Measurements from ENCODE around the gene TRNAU1AP. TPM values are rescaled to one million over a fixed set of nuclear protein-coding genes. Genes with fewer than 3 reads are reported as not detected.
"Not testable (repeated sequence)": the region's sequence is repeated elsewhere in the genome, so short reads cannot be mapped to it uniquely, and the experiment has no call there.

Gene TRNAU1AP
- total RNA-seq (2014; rRNA removed; shearing (Covaris generic); ENCODE audit: low replicate concordance), result 15.3 and 22.7 TPM in 2 replicates

DNA sequence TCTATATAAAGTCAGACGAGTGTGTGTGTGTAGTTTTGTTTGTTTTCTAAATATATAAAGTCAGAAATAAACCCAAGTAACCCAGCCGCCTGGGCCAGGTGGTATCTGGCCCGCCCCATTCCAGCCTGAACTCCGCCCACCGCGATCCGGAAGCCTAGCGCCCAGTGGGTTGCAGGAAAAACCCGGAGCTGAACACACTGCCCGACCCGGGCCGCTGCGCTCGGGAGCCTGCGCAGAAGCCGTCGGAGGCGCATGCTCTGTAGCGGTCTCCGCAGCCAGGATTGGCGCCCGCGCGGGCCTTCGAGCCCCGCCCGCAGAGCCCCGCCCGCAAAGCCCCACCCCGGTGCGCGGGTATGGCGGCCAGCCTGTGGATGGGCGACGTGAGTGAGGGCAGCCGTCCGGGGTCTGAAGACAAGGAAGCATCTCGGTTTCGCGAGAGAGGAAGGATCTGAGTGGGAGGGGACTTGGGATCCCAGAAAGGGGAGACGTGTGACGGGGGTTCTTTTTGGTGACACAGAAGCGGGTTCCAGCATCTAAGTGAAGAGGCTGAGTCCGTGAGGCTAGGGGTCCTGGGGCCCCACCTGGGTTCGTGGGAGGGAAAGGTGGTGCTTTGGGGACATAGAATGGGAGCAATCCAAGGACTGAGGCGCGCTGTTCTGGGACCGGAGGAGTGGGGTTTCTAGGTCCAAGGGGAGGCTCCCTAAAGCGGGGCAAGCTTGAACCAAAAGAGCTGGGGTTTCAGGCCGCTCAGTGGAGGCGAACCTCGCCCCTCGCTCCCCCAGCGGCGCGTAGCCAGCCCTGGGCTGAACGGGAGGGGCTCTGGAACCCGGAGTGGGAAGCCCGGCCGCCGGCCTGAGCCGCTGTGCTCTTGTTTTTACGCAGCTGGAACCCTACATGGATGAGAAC, at the start of gene TRNAU1AP:
Gene TRNAU1AP (plus strand): TSS at position 328 of the 906 bp plus-strand sequence. CDS start 26 bp downstream, at position 354.
- DNase-seq (ENCODE audit: low read depth), result peak; percentile 90
- in situ Hi-C loops (cut with HindIII; ENCODE audit: low pct_unique_long_range_greater_than_20kb, low sequenced_read_pairs), result no loop called here

DNA sequence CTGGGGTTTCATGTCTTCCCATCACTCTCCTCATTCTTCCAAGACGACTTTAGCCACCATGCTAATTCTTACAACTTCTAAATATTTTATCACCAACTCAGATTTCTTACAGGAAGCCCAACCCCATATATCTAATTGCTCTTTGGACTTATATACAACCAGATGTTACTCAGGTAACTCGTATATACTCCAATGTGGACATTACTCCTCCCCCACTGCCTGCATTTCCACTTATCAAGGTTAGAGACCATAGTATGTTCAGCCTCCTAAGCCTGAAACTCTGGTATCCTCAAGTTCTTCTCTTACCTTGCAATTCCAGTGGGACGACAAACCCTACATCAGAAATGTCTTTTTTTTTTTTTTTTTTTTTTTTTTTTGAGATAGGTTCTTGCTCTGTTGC, 49.8 kb upstream of the TRNAU1AP start:
- in situ Hi-C loops (cut with HindIII; ENCODE audit: low pct_unique_long_range_greater_than_20kb, low sequenced_read_pairs), result no loop called here
- DNase-seq (ENCODE audit: low read depth), result no peak

DNA sequence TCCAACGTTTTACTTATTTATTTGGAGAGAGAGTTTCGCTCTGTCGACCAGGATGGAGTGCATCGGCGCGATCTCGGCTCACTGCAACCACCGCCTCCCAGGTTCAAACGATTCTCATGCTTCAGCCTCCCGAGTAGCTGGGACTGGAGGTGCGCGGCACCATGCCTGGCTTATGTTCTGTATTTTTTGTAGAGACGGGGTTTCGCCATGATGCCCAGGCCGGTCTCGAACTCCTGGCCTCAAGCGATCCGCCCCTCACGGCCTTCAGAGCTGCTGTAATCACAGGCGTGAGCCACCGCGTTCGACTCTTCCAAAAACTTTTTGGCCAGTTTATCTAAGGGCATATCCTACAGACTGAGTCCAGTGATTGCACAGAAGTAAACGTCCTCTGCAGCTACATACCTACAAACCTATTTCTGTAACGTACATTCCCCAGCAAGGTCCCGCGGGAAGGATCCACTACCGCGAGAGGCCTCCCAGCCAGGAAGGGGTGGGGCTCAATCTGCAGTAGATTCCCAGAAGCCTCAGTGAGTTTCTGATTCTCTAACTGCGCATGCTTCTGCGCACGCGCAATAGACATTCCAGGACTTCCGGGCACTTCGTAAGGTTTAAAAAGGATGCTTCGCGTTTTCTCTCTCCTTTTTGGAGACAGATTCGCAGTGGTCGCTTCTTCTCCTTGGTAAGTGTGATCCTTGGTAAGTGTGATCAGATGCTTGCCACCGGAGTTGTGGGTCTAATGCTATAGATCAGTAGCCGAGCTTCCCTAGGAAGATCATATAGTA, 47.3 kb upstream of the TRNAU1AP start, which contains the start of gene RCC1:
Gene RCC1 (plus strand): TSS at position 638 of the 782 bp plus-strand sequence. CDS start 23,824 bp downstream, outside the sequence.
- in situ Hi-C loops (cut with HindIII; ENCODE audit: low pct_unique_long_range_greater_than_20kb, low sequenced_read_pairs), result no loop called here
- DNase-seq (ENCODE audit: low read depth), result peak; percentile 95

DNA sequence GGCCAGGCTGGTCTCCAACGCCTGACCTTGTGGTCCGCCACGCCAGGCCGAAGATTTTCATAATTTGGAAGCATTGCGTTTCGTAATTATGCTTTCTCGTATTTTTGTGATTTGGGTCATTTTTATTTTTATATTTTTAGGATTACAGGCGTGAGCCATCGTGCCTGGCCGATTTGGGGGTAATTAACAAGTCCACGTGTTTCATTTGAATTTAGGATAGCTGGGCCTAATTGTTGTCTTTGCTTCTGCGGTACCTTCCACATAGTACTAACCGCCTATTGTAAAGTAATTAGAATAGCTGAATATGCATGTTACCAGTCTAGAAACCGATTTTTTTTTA, 46.0 kb upstream of the TRNAU1AP start:
- no peak for DNase-seq (ENCODE audit: low read depth)
- in situ Hi-C loops (cut with HindIII; ENCODE audit: low pct_unique_long_range_greater_than_20kb, low sequenced_read_pairs), result no loop called here

DNA sequence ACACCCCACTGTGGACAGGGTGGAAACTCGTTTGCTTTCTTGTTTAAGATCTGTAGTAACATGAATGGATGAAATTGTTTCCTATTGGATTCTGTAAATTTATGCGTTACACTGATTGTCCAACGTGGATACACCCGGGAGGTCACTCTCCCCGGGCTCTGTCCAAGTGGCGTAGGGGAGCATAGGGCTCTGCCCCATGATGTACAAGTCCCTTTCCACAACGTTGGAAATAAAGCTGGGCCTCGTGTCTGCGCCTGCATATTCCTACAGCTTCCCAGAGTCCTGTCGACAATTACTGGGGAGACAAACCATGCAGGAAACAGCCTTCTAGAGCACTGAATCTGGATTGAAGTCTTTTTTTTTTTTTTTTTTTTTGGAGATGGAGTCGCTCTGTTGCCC, 45.6 kb upstream of the TRNAU1AP start:
- in situ Hi-C loops (cut with HindIII; ENCODE audit: low pct_unique_long_range_greater_than_20kb, low sequenced_read_pairs), result no loop called here
- no peak for DNase-seq (ENCODE audit: low read depth)

- in situ Hi-C loops (cut with HindIII; ENCODE audit: low pct_unique_long_range_greater_than_20kb, low sequenced_read_pairs), result no loop called here
- DNase-seq (ENCODE audit: low read depth), result no peak
These were observed 45.0 kb upstream of the TRNAU1AP start for GRCh38 chr1:28507646-28508434.

- no peak for DNase-seq (ENCODE audit: low read depth)
- in situ Hi-C loops (cut with HindIII; ENCODE audit: low pct_unique_long_range_greater_than_20kb, low sequenced_read_pairs), result no loop called here
These were observed 44.5 kb upstream of the TRNAU1AP start for GRCh38 chr1:28508435-28508754.

GRCh38 chr1:28509705-28510272, 43.1 kb upstream of the TRNAU1AP start:
- in situ Hi-C loops (cut with HindIII; ENCODE audit: low pct_unique_long_range_greater_than_20kb, low sequenced_read_pairs), result no loop called here
- DNase-seq (ENCODE audit: low read depth), result peak; percentile 31

DNA sequence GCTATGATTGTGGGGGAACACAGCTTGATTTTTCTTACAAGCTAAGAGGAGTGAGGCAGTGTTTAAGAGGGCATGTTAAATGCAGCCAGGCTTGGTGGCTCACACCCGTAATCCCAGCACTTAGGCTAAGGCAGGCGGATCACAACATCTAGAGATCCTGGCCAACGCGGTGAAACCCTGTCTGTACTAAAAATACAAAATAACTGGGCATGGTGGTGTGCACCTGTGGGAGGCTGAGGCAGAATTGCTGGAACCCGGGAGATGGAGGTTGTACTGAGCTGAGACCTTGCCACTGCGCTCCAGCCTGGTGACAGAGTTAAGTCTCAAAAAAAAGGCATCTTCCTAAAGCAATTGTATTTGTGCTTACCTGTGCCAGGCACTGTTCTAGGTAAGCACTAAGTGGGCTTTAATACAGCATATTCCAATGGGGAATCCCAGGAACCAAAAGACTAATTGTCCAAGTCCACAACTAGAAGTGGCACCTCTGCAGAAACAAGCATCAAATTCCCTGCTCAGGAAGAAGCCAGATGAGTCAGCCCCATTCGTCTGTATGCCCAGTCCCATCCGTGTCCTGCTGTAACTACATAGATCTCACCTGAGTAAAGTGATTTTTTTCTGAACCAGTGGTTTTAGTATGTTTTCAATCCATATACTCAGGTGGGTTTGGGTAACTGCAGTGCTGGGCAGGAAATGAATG, 42.5 kb upstream of the TRNAU1AP start:
- in situ Hi-C loops (cut with HindIII; ENCODE audit: low pct_unique_long_range_greater_than_20kb, low sequenced_read_pairs), result no loop called here

GRCh38 chr1:28510970-28511440, 41.9 kb upstream of the TRNAU1AP start:
- in situ Hi-C loops (cut with HindIII; ENCODE audit: low pct_unique_long_range_greater_than_20kb, low sequenced_read_pairs), result no loop called here
- no peak for DNase-seq (ENCODE audit: low read depth)

More for the DNA sequence above, 42.5 kb upstream of the TRNAU1AP start:
- peak; percentile 54 for DNase-seq (ENCODE audit: low read depth)

DNA sequence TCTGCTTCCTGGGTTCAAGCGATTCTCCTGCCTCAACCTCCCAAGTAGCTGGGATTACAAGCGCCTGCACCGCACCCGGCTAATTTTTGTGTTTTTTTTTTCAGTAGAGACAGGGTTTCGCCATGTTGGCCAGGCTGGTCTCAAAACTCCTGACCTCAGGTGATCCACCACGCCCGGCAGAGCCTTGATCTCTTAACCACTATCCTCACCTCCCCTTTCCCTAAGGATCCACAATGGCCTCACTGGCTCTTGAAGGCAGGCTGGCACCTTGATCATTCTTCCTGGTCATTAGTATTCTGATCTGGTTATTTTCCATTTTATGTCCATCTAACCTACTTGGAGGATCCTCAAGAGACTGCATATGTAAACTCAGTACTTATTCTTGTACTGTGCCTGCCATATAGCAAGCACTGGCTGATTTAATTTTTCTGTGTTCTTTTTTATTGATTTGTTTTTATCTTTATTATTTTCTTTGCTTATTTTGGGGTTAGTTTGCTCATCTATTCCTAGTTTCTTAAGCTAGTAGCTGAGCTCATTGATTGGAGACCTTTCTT, 40.8 kb upstream of the TRNAU1AP start:
- peak; percentile 31 for DNase-seq (ENCODE audit: low read depth)
- in situ Hi-C loops (cut with HindIII; ENCODE audit: low pct_unique_long_range_greater_than_20kb, low sequenced_read_pairs), result no loop called here

GRCh38 chr1:28514445-28514933, 38.4 kb upstream of the TRNAU1AP start:
- in situ Hi-C loops (cut with HindIII; ENCODE audit: low pct_unique_long_range_greater_than_20kb, low sequenced_read_pairs); DNase-seq (ENCODE audit: low read depth): not testable (repeated sequence)

DNA sequence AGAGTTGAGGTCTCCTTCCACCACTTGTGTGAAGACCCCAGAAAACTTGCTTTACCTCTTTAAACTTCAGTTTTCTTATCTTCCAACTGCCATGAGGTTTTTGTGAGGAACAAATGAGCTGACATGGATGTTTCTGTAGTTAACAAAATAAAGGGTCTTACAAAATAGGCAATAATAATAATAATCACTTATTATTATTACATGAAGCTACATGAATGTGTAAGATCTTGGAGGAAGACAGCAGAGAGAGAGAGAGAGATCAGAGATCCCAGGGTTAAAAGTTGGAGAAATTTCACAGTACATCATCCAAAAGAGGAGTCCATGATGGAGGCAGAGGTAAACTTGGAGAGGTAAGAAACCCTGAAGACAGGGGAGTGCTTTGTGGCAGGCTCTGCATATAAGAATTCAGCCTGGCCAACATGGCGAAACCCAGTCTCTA, 36.3 kb upstream of the TRNAU1AP start:
- in situ Hi-C loops (cut with HindIII; ENCODE audit: low pct_unique_long_range_greater_than_20kb, low sequenced_read_pairs), result no loop called here
- no peak for DNase-seq (ENCODE audit: low read depth)

DNA sequence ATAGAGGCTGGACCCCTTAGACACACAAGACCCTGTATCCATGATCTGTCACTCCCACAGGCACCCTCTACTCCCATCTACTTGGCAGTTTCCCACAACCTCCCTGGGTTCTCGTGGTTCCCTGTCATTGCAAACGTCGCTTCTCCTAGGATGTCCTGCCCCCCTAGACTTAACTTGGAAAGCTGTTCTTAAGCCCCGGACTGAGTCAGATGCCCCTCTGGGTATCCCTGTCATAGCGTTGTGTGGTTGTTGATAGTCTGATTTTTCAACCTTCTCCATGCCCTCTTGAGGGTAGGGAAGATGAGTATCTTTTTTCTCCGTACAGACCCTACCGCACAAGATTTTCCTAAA, 35.3 kb upstream of the TRNAU1AP start:
- no peak for DNase-seq (ENCODE audit: low read depth)
- in situ Hi-C loops (cut with HindIII; ENCODE audit: low pct_unique_long_range_greater_than_20kb, low sequenced_read_pairs), result no loop called here

DNA sequence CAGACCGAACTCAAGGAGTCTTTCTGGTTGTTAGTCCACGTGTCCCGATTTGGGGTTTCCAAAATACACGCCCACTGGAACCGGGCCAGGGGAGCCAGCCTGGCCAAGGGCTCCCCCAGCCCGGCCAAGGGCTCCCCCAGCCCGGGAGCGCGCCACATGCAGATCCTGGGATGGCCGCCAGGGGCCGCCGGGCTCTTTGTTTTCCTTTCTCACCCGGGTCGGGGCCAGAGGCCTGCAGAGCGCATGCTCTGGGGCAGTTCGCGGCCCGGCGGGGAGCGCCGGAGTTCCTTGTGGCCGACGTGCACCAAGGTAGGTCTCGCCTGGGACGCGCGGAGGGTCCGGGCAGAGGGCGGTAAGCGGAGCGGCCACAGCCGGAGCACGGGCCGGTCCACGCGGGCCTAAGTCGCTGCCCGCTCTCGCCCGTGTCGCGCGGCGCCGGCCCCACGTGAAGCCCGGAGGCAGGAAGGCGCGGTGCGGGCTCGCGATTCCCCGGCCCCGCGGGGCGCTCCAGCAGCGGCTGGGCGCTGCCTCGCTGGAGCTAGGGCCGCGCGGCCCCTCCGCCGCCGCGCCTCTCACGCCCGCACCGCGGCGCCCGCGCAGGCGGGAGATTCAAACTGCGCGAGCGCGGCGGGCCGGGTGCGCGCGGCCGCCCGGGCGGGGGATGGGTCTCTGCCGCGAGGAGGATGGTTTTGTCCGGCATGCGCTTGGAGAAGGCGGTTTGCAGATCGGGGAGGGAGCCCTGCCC, 34.7 kb upstream of the TRNAU1AP start:
- DNase-seq (ENCODE audit: low read depth), result peak; percentile 87
- in situ Hi-C loops (cut with HindIII; ENCODE audit: low pct_unique_long_range_greater_than_20kb, low sequenced_read_pairs), result no loop called here

DNA sequence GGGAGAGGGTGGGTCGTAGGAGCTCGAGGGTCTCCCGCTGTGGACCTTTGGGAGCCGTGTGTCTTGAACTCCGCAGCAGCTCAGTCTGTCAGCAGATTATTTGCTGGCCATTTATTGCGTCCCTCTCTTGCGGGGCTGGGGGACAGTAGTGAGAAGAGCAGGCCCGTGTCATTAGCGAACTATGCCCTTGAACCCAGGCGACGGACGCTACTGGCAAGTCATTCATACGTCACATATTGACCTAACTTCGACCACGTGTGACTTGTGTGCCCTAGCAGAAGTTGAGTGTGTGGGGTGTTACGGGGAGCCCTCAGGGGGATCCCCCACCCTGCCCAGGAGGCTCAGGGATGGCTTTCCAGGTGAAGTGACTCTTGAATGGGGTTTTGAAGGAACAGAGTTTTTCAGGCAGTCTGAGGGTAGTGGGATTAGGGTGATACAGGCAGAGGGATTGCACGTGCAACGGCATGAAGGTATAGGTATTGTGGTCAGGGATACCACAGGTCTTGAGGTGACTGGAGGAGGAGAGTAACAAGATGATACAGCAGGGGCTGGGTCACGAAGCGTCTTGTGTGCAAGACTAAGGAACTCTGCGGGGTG, 34.0 kb upstream of the TRNAU1AP start:
- DNase-seq (ENCODE audit: low read depth), result peak; percentile 48
- in situ Hi-C loops (cut with HindIII; ENCODE audit: low pct_unique_long_range_greater_than_20kb, low sequenced_read_pairs), result no loop called here

Data from Caki2 (cell line).